H1 (cell line): Measurements from ENCODE around the gene FRMPD2. TPM values are rescaled to one million over a fixed set of nuclear protein-coding genes. Genes with fewer than 3 reads are reported as not detected.

Experiments used
- CTCF ChIA-PET: fragments of 300-600 bp; sonication (Branson Sonifier 250); formaldehyde crosslinking; loops from one replicate; lab custom pipeline; 2021; ENCODE audit not compliant: partially characterized antibody; lab: Charles Lee
- POLR2A ChIA-PET: fragments of 300-600 bp; sonication (Branson Sonifier 250); formaldehyde crosslinking; loops from one replicate; lab custom pipeline; 2021; ENCODE audit warnings: inconsistent platforms; ENCODE audit not compliant: partially characterized antibody; lab: Charles Lee
- DNase-seq, 2 experiments: peaks; one replicate each; pipeline versions ENCODE4 v3.0.0 to v3.0.0-alpha.2; 2010 to 2022; ENCODE audit warnings: low spot score in 2 of 2, low read depth in 1 of 2, mixed read lengths in 1 of 2
- FAIRE-seq: peaks from 2 replicates; lab custom pipeline; 2011; peaks lifted over from hg19 to GRCh38; lab: Jason Lieb, UNC
- H2AFZ ChIP-seq: 2 replicates; pipeline ENCODE4 v1.8.1; 2012; ENCODE audit warnings: low read length, inconsistent platforms
- H2AK5ac ChIP-seq: 2 replicates; pipeline ENCODE4 v1.6.1; 2013; ENCODE audit warnings: low read depth, low read length
- H2BK120ac ChIP-seq: replicated peaks from 2 replicates; pipeline ENCODE3; 2013; ENCODE audit warnings: low read depth, low read length, inconsistent platforms
- H2BK12ac ChIP-seq: 2 replicates; pipeline ENCODE4 v1.6.1; 2013; ENCODE audit warnings: low read depth, low read length
- H2BK15ac ChIP-seq: 2 replicates; pipeline ENCODE4 v1.6.1; 2013; ENCODE audit warnings: low read length
- H2BK20ac ChIP-seq: 2 replicates; pipeline ENCODE4 v1.6.1; 2013; ENCODE audit warnings: low read length
- H2BK5ac ChIP-seq: 2 replicates; pipeline ENCODE4 v1.6.1; 2013; ENCODE audit warnings: low read depth, low read length
- H3K14ac ChIP-seq: 2 replicates; pipeline ENCODE4 v1.6.1; 2013; ENCODE audit warnings: inconsistent platforms; ENCODE audit not compliant: insufficient read length
- H3K18ac ChIP-seq: 2 replicates; pipeline ENCODE4 v1.6.1; 2013; ENCODE audit warnings: low read length; ENCODE audit errors: extremely low read depth
- H3K23ac ChIP-seq: 2 replicates; pipeline ENCODE4 v1.6.1; 2013; ENCODE audit warnings: inconsistent platforms; ENCODE audit not compliant: insufficient read length
- H3K23me2 ChIP-seq: 2 replicates; pipeline ENCODE4 v1.6.1; 2013; ENCODE audit warnings: low read depth, low read length
- H3K27ac ChIP-seq: 2 replicates; pipeline ENCODE4 v1.6.1; 2011; ENCODE audit warnings: low read depth, low read length, inconsistent platforms
- H3K27me3 ChIP-seq, 4 experiments: replicated peaks in 1 of 4; 1 replicate in 1 of 4; 2 replicates in 3 of 4; pipeline versions ENCODE4 v1.6.1 to v1.8.1; 2011 to 2013; ENCODE audit warnings: low read length in 3 of 4, mild to moderate bottlenecking in 3 of 4, inconsistent platforms in 2 of 4, mixed read lengths in 2 of 4, moderate library complexity in 1 of 4; ENCODE audit not compliant: control insufficient read depth in 3 of 4, insufficient read depth in 3 of 4; ENCODE audit errors: extremely low read depth in 1 of 4
- H3K36me3 ChIP-seq, 4 experiments: 2 replicates each; pipeline versions ENCODE4 v1.6.1 to v1.8.1; 2011 to 2013; ENCODE audit warnings: mild to moderate bottlenecking in 4 of 4, low read length in 3 of 4, moderate library complexity in 2 of 4, control low read depth in 1 of 4, inconsistent platforms in 1 of 4; ENCODE audit not compliant: insufficient read depth in 4 of 4, control insufficient read depth in 2 of 4
- H3K4ac ChIP-seq: replicated peaks from 2 replicates; pipeline ENCODE3; 2013; ENCODE audit warnings: low read length, low read depth, mixed read lengths, inconsistent platforms; ENCODE audit not compliant: insufficient read length
- H3K4me1 ChIP-seq, 4 experiments: replicated peaks in 1 of 4; 1 replicate in 1 of 4; 2 replicates in 3 of 4; pipeline versions ENCODE4 v1.6.1 to v1.8.1; 2011 to 2013; ENCODE audit warnings: low read length in 3 of 4, inconsistent platforms in 2 of 4, mixed read lengths in 1 of 4; ENCODE audit not compliant: insufficient read depth in 4 of 4, control insufficient read depth in 3 of 4
- H3K4me2 ChIP-seq, 2 experiments: 2 replicates each; pipeline versions ENCODE4 v1.6.1 to v1.8.1; 2011 to 2013; ENCODE audit warnings: low read depth in 2 of 2, low read length in 2 of 2, control low read depth in 1 of 2, inconsistent platforms in 1 of 2, mild to moderate bottlenecking in 1 of 2; ENCODE audit not compliant: insufficient read depth in 1 of 2
- H3K4me3 ChIP-seq, 4 experiments: fragments of 200-600, 300-600 bp in 1 of 4; sonication (generic), shearing (Covaris generic), sonication (Bioruptor Twin) in 1 of 4; 2 replicates each; pipeline versions ENCODE4 v1.5.1 to v1.8.1; 2011 to 2016; ENCODE audit warnings: low read length in 4 of 4, low read depth in 3 of 4, control low read depth in 2 of 4, inconsistent platforms in 2 of 4, mild to moderate bottlenecking in 2 of 4, mixed read lengths in 1 of 4, moderate library complexity in 1 of 4; ENCODE audit not compliant: insufficient read depth in 2 of 4; ENCODE audit errors: extremely low read depth in 1 of 4
- H3K56ac ChIP-seq: replicated peaks from 2 replicates; pipeline ENCODE3; 2013; ENCODE audit warnings: low read depth, mild to moderate bottlenecking, mixed read lengths, low read length, inconsistent platforms; ENCODE audit not compliant: insufficient read length
- H3K79me1 ChIP-seq: 2 replicates; pipeline ENCODE4 v1.6.1; 2013; ENCODE audit warnings: low read depth, low read length, control low read depth
- H3K79me2 ChIP-seq, 2 experiments: 2 replicates each; pipeline versions ENCODE4 v1.6.1 to v1.8.1; 2012 to 2013; ENCODE audit warnings: low read length in 2 of 2, mild to moderate bottlenecking in 2 of 2, inconsistent platforms in 1 of 2; ENCODE audit not compliant: insufficient read depth in 2 of 2, control insufficient read depth in 1 of 2
- H3K9ac ChIP-seq, 4 experiments: replicated peaks in 1 of 4; 1 replicate in 1 of 4; 2 replicates in 3 of 4; pipeline versions ENCODE4 v1.6.1 to v1.8.1; 2011 to 2013; ENCODE audit warnings: low read depth in 3 of 4, low read length in 3 of 4, control low read depth in 2 of 4, mild to moderate bottlenecking in 2 of 4, moderate library complexity in 2 of 4, inconsistent platforms in 1 of 4; ENCODE audit errors: extremely low read depth in 1 of 4
- H3K9me3 ChIP-seq, 2 experiments: 2 replicates each; pipeline versions ENCODE4 v1.6.1 to v1.8.1; 2012 to 2013; ENCODE audit warnings: mild to moderate bottlenecking in 2 of 2, moderate library complexity in 2 of 2, control low read depth in 1 of 2, inconsistent platforms in 1 of 2, low read depth in 1 of 2, low read length in 1 of 2, mixed read lengths in 1 of 2; ENCODE audit not compliant: insufficient read depth in 2 of 2
- H4K20me1 ChIP-seq, 2 experiments: replicated peaks in 1 of 2; 2 replicates each; pipeline versions ENCODE3 to v1.8.1; 2011 to 2013; ENCODE audit warnings: inconsistent platforms in 2 of 2, low read length in 2 of 2, mild to moderate bottlenecking in 1 of 2; ENCODE audit not compliant: insufficient read depth in 2 of 2, control insufficient read depth in 1 of 2
- H4K5ac ChIP-seq: 2 replicates; pipeline ENCODE4 v1.6.1; 2013; ENCODE audit warnings: low read length, low read depth, mixed read lengths, inconsistent platforms; ENCODE audit not compliant: insufficient read length
- H4K8ac ChIP-seq: 2 replicates; pipeline ENCODE4 v1.8.0; 2013; ENCODE audit warnings: mild to moderate bottlenecking, moderate library complexity, low read length, inconsistent platforms; ENCODE audit not compliant: insufficient read depth; ENCODE audit errors: extremely low read depth
- H4K91ac ChIP-seq: replicated peaks from 2 replicates; pipeline ENCODE3; 2013; ENCODE audit warnings: low read length, mixed read lengths, inconsistent platforms; ENCODE audit not compliant: insufficient read length
- CHD1 ChIP-seq: IDR thresholded peaks from 2 replicates; pipeline ENCODE4 v1.6.1; 2012; ENCODE audit warnings: low read depth, low read length, improper control_type of control experiment
- WGBS, 2 experiments: shearing (Covaris generic) in 1 of 2; methylation state at CpG; one replicate each; pipeline versions ENCODE4 v1.1.6 to v1.1.7; 2013 to 2015; ENCODE audit warnings: low lambda C conversion rate in 2 of 2, mixed read lengths in 2 of 2, inconsistent platforms in 1 of 2, low coverage in 1 of 2, missing lambda C conversion rate in 1 of 2; ENCODE audit not compliant: insufficient replicate concordance in 2 of 2, insufficient coverage in 1 of 2, insufficient read length in 1 of 2; ENCODE audit errors: extremely low coverage in 1 of 2, missing lambda C conversion rate in 1 of 2; 5-methylcytosine and 5-hydroxymethylcytosine counted together
- polyA plus RNA-seq, 7 experiments: library from polyadenylated mRNA; depleted of rRNA in 3 of 7; stranded (reverse) in 5 of 7; unstranded in 2 of 7; fragments of >200 nt in 5 of 7; fragments of 200-250 nt in 2 of 7; gene quantifications; 1 replicate in 5 of 7; 2 replicates in 1 of 7; 4 replicates in 1 of 7; pipeline versions ENCODE4 v1.2.1 to v1.2.3, GENCODE V29; 2011 to 2013; ENCODE audit warnings: missing spikeins in 2 of 7, mixed read lengths in 2 of 7
- total RNA-seq: library from RNA; stranded (reverse); fragmentation: NEBNext Ultra II Directional; extraction: Animal tissue kit (Norgen Biotek cat#: 25700); gene quantifications from 2 replicates; pipeline ENCODE4 v1.2.1, GENCODE V29; 2021

FRMPD2 gene
- total and polyA plus RNA-seq, 2 of the 8 experiments (the other 6 are each of a cell fraction or from before 2014, with no cell fraction given) = 0.07 to 0.47 TPM

DNA sequence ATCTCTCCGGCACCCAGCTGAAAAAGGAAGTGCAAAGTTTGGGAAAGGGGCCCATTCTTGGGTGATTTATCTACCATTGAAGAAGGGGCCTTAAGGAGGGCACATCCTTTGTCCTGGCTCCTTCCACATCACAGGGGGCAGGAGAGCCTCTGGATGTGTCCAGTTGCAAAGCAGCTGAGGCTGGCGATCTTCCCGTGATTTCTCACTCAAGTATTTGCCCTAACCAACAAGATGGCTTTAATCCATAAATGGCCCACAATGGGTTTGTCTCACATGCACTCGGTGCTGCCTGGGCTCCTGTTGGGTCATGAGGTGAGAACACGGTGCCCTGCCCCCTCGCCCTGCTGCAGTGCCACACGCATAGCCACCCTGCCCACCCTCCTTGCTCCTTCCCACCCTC, 14.2 kb upstream of the FRMPD2 start:
- no peak overlapping the region for H3K4ac ChIP-seq
- no peak overlapping the region for H3K27ac ChIP-seq
- no peak for FAIRE-seq
- no peak overlapping the region for H3K4me2 ChIP-seq
- H4K20me1 ChIP-seq = no peaks in the 10 kb centered on the region
- no peaks in the 10 kb centered on the region for H3K27me3 ChIP-seq
- H2BK20ac ChIP-seq = no peak overlapping the region
- no peak overlapping the region for H3K56ac ChIP-seq
- no peak overlapping the region for H3K9ac ChIP-seq
- H3K9me3 ChIP-seq = peaks cover 8% of the 10 kb centered on the region in 2 experiments; a peak in 3 of 4 replicates
- no peaks in the 10 kb centered on the region for H3K79me2 ChIP-seq
- H3K18ac ChIP-seq = no peak overlapping the region
- DNase-seq = no peak
- no peak overlapping the region for H2BK12ac ChIP-seq
- H3K79me1 ChIP-seq = no peaks in the 10 kb centered on the region
- H3K4me3 ChIP-seq = no peak overlapping the region
- no peaks in the 10 kb centered on the region for H3K36me3 ChIP-seq
- no peak overlapping the region for H2BK15ac ChIP-seq
- no peaks in the 10 kb centered on the region for H3K4me1 ChIP-seq
- no peaks in the 10 kb centered on the region for H3K23me2 ChIP-seq
- ChIA-PET POLR2A (no interaction called here), CTCF (interaction anchor here (0.6 to 4.9 kb wide), 17 partner anchors 9 to 1872 kb away, joined by 3 to 27 read pairs (median 5); partner anchors contain the start of gene FRMPD2)
- no peak overlapping the region for H3K23ac ChIP-seq
- H2AFZ ChIP-seq = no peak overlapping the region
- no peak for TF ChIP-seq CHD1
- H4K91ac ChIP-seq = no peak overlapping the region
- WGBS, 2 experiments = 99% methylated on average over 5 of the region's 7 CpGs; no CpG with 5 or more reads in 1 of the 2 experiments
- H2BK5ac ChIP-seq = no peak overlapping the region
- no peak overlapping the region for H3K14ac ChIP-seq
- H4K8ac ChIP-seq = no peak overlapping the region
- no peak overlapping the region for H4K5ac ChIP-seq
- H2BK120ac ChIP-seq = no peak overlapping the region
- no peak overlapping the region for H2AK5ac ChIP-seq
